Stimulated activated memory B cell treated with anti-CD40 and anti-IgM and Interleukin-4, amounts not matched to agents 10 μg/mL and 1 μg/mL and 100 μg/mL, for 72 hours (primary cell): ENCODE measurements around the gene DIP2C.

Source experiments
- ATAC-seq: fragments of 150-1000 bp; cut with Tn5 transposase; 2 replicates; pipeline ENCODE4 v1.10.0; 2021
- H3K27ac Mint-ChIP-seq: one replicate; pipeline ENCODE4 v1.8.0; 2022; ENCODE audit warnings: mild to moderate bottlenecking, mixed read lengths
- H3K27me3 Mint-ChIP-seq: one replicate; pipeline ENCODE4 v1.8.0; 2022; ENCODE audit warnings: mixed read lengths
- H3K36me3 Mint-ChIP-seq: one replicate; pipeline ENCODE4 v1.8.0; 2022; ENCODE audit warnings: mixed read lengths
- H3K4me1 Mint-ChIP-seq: one replicate; pipeline ENCODE4 v1.8.0; 2022; ENCODE audit warnings: mixed read lengths
- H3K4me3 Mint-ChIP-seq: one replicate; pipeline ENCODE4 v1.8.0; 2022; ENCODE audit warnings: mild to moderate bottlenecking, moderate library complexity, mixed read lengths
- H3K9me3 Mint-ChIP-seq: one replicate; pipeline ENCODE4 v1.8.0; 2022; ENCODE audit warnings: mixed read lengths

The DIP2C gene

DNA sequence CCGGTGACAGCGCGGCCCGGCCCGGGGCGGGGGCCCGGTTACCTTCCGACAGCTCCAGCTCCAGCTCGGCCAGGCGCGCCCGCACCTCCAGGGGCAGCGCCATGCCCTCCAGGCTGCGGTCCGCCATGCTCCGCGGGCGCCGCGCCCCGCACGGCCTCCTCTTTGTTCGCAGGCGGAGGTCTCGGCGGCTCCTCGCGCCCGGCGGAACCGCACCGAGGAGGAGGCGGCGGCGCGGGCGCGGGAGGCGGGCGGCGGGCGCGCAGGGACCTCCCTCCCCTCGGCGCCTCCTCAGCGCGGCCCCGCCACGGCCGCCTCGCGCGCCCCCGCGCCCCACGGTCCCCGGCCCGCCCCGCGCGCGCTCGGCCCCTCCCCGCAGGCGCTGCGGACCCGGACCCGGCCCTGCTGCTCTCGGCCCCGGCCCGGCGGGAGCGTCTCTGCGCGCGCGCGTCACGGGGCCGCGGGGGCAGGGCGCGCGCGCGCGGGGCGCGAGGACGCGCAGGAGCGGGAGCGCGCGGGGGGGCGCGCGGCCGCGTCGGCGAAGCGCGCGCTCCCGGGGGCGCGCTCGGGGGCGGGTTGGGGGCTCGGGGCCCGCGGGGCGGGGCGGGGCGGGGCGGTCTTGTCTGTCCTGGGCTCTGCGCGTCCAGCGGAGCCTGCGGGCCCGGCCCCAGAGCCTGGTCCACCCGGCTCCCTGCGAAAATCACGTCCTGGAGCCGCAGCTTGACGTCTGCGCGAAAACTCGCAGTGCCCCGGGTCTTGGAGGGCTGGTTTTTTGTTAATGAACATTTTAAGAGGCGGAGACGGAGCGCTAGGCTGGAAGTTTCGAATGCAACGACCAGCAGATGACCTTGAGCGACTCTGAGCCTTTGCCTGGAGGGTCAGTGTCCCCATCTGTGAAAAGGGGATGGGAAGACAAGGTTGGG lies at the start of gene DIP2C:
Gene DIP2C (minus strand): TSS at position 217 of the 920 bp plus-strand sequence. CDS start 90 bp downstream, at position 127.
- no peaks in the 10 kb centered on the region for H3K4me1 Mint-ChIP-seq
- H3K27me3 Mint-ChIP-seq: peaks cover 68% of the 10 kb centered on the region
- ATAC-seq: no peak
- H3K9me3 Mint-ChIP-seq: peaks cover 6% of the 10 kb centered on the region
- H3K4me3 Mint-ChIP-seq: no peak within 1 kb of the TSS
- no peaks in the 10 kb centered on the region for H3K36me3 Mint-ChIP-seq
- no peak within 1 kb of the TSS for H3K27ac Mint-ChIP-seq

DNA sequence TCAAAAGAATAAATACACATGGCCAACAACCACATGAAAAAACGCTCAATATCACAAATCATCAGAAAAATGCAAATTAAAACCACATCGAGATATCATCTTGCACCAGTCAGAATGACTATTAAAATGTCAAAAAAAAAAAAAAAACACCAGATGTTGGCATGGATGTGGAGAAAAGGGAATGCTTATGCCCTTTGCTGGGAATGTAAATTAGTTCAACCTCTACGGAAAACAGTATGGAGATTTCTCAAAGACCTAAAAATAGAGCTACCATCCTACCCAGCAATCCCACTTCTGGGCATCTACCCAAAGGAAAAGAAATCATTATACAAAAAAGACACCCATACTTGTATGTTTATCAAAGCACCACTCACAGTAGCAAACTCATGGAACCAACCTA lies 45.0 kb upstream of the DIP2C start:
- H3K4me1 Mint-ChIP-seq: no peaks in the 10 kb centered on the region
- H3K9me3 Mint-ChIP-seq: peaks cover 11% of the 10 kb centered on the region
- no peak overlapping the region for H3K27ac Mint-ChIP-seq
- ATAC-seq: no peak
- no peaks in the 10 kb centered on the region for H3K27me3 Mint-ChIP-seq
- H3K36me3 Mint-ChIP-seq: no peaks in the 10 kb centered on the region
- no peak overlapping the region for H3K4me3 Mint-ChIP-seq

- peaks cover 11% of the 10 kb centered on the region for H3K9me3 Mint-ChIP-seq
- no peak for ATAC-seq
- H3K36me3 Mint-ChIP-seq: no peaks in the 10 kb centered on the region
- H3K27ac Mint-ChIP-seq: no peak overlapping the region
- no peaks in the 10 kb centered on the region for H3K27me3 Mint-ChIP-seq
- H3K4me1 Mint-ChIP-seq: no peaks in the 10 kb centered on the region
- no peak overlapping the region for H3K4me3 Mint-ChIP-seq
These were observed 43.6 kb upstream of the DIP2C start for GRCh38 chr10:733086-733485.

- H3K27ac Mint-ChIP-seq: no peak overlapping the region
These were observed 39.7 kb upstream of the DIP2C start for GRCh38 chr10:729213-729612.

DNA sequence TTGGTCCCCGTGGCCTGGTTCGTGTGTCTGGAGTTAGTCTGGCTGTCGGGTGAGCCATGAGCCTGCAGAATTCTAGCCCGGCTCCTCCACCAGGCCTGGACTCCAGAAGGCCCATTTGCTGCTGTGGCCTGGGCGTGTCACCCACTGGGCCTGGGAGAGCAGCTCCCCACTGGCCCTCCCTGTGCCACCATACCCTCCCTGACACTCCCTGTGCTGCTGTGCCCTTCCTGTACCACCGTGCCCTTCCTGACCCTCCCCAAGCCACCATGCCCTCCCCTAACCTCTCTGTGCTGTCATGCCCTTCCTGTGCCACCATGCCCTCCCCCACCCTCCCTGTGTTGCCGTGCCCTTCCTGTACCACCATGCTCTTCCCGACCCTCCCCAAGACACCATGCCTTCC lies 39.1 kb upstream of the DIP2C start:
- no peak overlapping the region for H3K27ac Mint-ChIP-seq
- no peaks in the 10 kb centered on the region for H3K27me3 Mint-ChIP-seq
- H3K4me1 Mint-ChIP-seq: no peaks in the 10 kb centered on the region
- H3K9me3 Mint-ChIP-seq: peaks cover 6% of the 10 kb centered on the region
- no peak overlapping the region for H3K4me3 Mint-ChIP-seq
- ATAC-seq: peak; percentile 44
- no peaks in the 10 kb centered on the region for H3K36me3 Mint-ChIP-seq

More at GRCh38 chr10:729213-729612, 39.7 kb upstream of the DIP2C start:
- no peaks in the 10 kb centered on the region for H3K36me3 Mint-ChIP-seq
- H3K9me3 Mint-ChIP-seq: peaks cover 7% of the 10 kb centered on the region
- H3K4me3 Mint-ChIP-seq: no peak overlapping the region
- H3K27me3 Mint-ChIP-seq: no peaks in the 10 kb centered on the region
- ATAC-seq: peak; percentile 21
- no peaks in the 10 kb centered on the region for H3K4me1 Mint-ChIP-seq

GRCh38 chr10:727162-727790 lies 37.8 kb upstream of the DIP2C start:
- Mint-ChIP-seq H3K9me3 (peaks cover 6% of the 10 kb centered on the region), H3K4me1 (no peaks in the 10 kb centered on the region), H3K36me3 (no peaks in the 10 kb centered on the region), H3K27ac (no peak overlapping the region), H3K4me3 (no peak overlapping the region), H3K27me3 (no peaks in the 10 kb centered on the region)
- no peak for ATAC-seq

- Mint-ChIP-seq H3K9me3 (peaks cover 6% of the 10 kb centered on the region), H3K27ac (no peak overlapping the region), H3K4me3 (no peak overlapping the region), H3K27me3 (peaks cover 1% of the 10 kb centered on the region), H3K4me1 (no peaks in the 10 kb centered on the region), H3K36me3 (no peaks in the 10 kb centered on the region)
- ATAC-seq: no peak
These were observed 36.3 kb upstream of the DIP2C start for GRCh38 chr10:725786-726185.

GRCh38 chr10:725302-725701 lies 35.8 kb upstream of the DIP2C start:
- Mint-ChIP-seq H3K27me3 (peaks cover 6% of the 10 kb centered on the region), H3K27ac (no peak overlapping the region), H3K4me3 (no peak overlapping the region), H3K36me3 (no peaks in the 10 kb centered on the region), H3K9me3 (peaks cover 6% of the 10 kb centered on the region), H3K4me1 (no peaks in the 10 kb centered on the region)
- no peak for ATAC-seq

DNA sequence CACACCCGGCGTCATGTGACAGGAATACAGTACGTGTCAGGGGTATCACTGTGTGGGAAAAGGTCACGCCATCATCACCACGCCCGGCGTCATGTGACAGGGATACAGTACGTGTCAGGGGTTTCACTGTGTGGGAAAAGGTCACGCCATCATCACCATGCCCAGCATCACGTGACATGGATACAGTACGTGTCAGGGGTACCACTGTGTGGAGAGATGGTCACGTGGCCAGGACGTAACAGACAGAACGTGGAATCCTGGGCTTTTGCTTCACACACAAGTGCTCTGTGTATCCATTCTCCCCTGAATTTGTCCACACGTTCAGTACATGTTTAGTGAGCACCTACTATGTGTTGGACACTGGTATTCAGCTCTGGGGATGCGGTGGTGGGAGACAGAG lies 34.5 kb upstream of the DIP2C start:
- Mint-ChIP-seq H3K9me3 (peaks cover 6% of the 10 kb centered on the region), H3K4me1 (no peaks in the 10 kb centered on the region), H3K27ac (no peak overlapping the region), H3K4me3 (no peak overlapping the region), H3K36me3 (no peaks in the 10 kb centered on the region), H3K27me3 (peaks cover 14% of the 10 kb centered on the region)
- ATAC-seq: no peak

GRCh38 chr10:722281-723060 lies 33.0 kb upstream of the DIP2C start:
- H3K27ac Mint-ChIP-seq: no peak overlapping the region
- ATAC-seq: no peak
- no peaks in the 10 kb centered on the region for H3K36me3 Mint-ChIP-seq
- no peaks in the 10 kb centered on the region for H3K4me1 Mint-ChIP-seq
- H3K9me3 Mint-ChIP-seq: peaks cover 6% of the 10 kb centered on the region
- H3K27me3 Mint-ChIP-seq: peaks cover 14% of the 10 kb centered on the region
- no peak overlapping the region for H3K4me3 Mint-ChIP-seq

GRCh38 chr10:718143-718700 lies 28.8 kb upstream of the DIP2C start:
- Mint-ChIP-seq H3K9me3 (peaks cover 16% of the 10 kb centered on the region), H3K27ac (no peak overlapping the region), H3K27me3 (peaks cover 31% of the 10 kb centered on the region), H3K4me3 (no peak overlapping the region), H3K4me1 (no peaks in the 10 kb centered on the region), H3K36me3 (no peaks in the 10 kb centered on the region)
- no peak for ATAC-seq

DNA sequence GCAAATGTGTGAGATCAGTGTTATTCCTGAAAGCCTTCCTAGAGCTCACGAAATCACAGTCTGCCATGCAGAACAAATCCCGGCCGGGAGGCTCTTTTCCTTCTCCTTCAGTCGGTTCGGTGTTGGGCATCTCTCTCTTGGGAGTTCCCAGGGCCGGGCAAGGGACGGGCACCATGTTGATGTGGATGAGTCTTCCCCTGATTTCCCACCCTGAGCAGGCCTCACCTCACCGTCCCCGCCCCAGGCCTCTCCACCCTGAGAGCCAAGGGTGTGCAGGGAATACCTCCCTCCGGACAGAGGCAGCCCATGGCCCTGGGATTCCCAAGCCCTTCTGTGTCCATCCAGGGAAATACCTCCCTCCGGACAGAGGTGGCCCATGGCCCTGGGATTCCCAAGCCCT lies 28.0 kb upstream of the DIP2C start:
- Mint-ChIP-seq H3K36me3 (no peaks in the 10 kb centered on the region), H3K27me3 (peaks cover 31% of the 10 kb centered on the region), H3K4me1 (no peaks in the 10 kb centered on the region), H3K9me3 (peaks cover 15% of the 10 kb centered on the region), H3K4me3 (no peak overlapping the region), H3K27ac (no peak overlapping the region)
- ATAC-seq: no peak

- ATAC-seq: no peak
- Mint-ChIP-seq H3K9me3 (peaks cover 15% of the 10 kb centered on the region), H3K36me3 (no peaks in the 10 kb centered on the region), H3K27me3 (peaks cover 31% of the 10 kb centered on the region), H3K4me1 (no peaks in the 10 kb centered on the region), H3K4me3 (no peak overlapping the region), H3K27ac (no peak overlapping the region)
These were observed 27.4 kb upstream of the DIP2C start for GRCh38 chr10:716821-717220.

- no peak for ATAC-seq
- no peak overlapping the region for H3K4me3 Mint-ChIP-seq
These were observed 24.7 kb upstream of the DIP2C start for GRCh38 chr10:714214-714613.

DNA sequence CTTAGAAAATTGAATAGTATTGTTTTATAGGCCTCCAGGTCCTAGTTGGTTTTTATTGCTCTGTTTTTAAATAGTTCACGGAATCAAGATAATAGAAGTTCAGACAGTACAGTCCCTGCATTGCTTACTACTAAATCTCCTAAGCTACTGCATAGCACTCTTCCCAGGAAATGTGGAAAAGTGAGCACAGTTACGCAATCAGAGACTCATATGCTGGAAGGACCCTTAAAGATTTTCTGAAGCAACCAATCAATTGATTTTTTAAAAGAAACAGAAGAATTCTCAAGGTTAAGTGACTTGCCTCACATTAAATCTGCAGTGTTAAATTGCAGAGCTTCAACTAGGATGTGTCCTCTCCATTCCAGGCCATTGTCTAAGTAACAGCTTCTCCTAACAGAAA lies 23.1 kb upstream of the DIP2C start:
- no peak overlapping the region for H3K4me3 Mint-ChIP-seq
- ATAC-seq: no peak
- H3K27me3 Mint-ChIP-seq: peaks cover 27% of the 10 kb centered on the region
- H3K4me1 Mint-ChIP-seq: no peaks in the 10 kb centered on the region
- H3K9me3 Mint-ChIP-seq: peaks cover 15% of the 10 kb centered on the region
- H3K36me3 Mint-ChIP-seq: no peaks in the 10 kb centered on the region
- no peak overlapping the region for H3K27ac Mint-ChIP-seq

More at GRCh38 chr10:714214-714613, 24.7 kb upstream of the DIP2C start:
- no peaks in the 10 kb centered on the region for H3K4me1 Mint-ChIP-seq
- H3K9me3 Mint-ChIP-seq: peaks cover 15% of the 10 kb centered on the region
- no peak overlapping the region for H3K27ac Mint-ChIP-seq
- peaks cover 23% of the 10 kb centered on the region for H3K27me3 Mint-ChIP-seq
- H3K36me3 Mint-ChIP-seq: no peaks in the 10 kb centered on the region
